Cardiac fibroblast (primary cell): Measurements from ENCODE around the gene FIGN.
A peak's percentile ranks its signal among the peaks of the same experiment; 100 is the strongest.

Experiments
- DNase-seq, 2 donors: peaks; one replicate each; pipeline versions ENCODE4 v3.0.0 to v3.0.0-alpha.2; 2010; ENCODE audit warnings: low read depth in 2 of 2
- H3K4me3 ChIP-seq, 2 donors: replicated peaks in 1 of 2; 1 replicate in 1 of 2; 2 replicates in 1 of 2; pipeline ENCODE4 v1.5.1; 2011; ENCODE audit warnings: low read depth in 2 of 2, low read length in 2 of 2, mild to moderate bottlenecking in 2 of 2, moderate library complexity in 1 of 2
- TF ChIP-seq, protein P1 (sequence below): IDR thresholded peaks from one replicate; pipeline ENCODE4 v1.5.1; 2011; ENCODE audit warnings: low read depth, mild to moderate bottlenecking, low read length, inconsistent platforms

Gene FIGN

GRCh38 chr2:163723881-163724280 is 11.9 kb downstream of the FIGN start:
- H3K4me3 ChIP-seq = no peak overlapping the region
- DNase-seq = no peak

GRCh38 chr2:163723348-163723747 is 12.5 kb downstream of the FIGN start:
- TF ChIP-seq, protein P1, sequence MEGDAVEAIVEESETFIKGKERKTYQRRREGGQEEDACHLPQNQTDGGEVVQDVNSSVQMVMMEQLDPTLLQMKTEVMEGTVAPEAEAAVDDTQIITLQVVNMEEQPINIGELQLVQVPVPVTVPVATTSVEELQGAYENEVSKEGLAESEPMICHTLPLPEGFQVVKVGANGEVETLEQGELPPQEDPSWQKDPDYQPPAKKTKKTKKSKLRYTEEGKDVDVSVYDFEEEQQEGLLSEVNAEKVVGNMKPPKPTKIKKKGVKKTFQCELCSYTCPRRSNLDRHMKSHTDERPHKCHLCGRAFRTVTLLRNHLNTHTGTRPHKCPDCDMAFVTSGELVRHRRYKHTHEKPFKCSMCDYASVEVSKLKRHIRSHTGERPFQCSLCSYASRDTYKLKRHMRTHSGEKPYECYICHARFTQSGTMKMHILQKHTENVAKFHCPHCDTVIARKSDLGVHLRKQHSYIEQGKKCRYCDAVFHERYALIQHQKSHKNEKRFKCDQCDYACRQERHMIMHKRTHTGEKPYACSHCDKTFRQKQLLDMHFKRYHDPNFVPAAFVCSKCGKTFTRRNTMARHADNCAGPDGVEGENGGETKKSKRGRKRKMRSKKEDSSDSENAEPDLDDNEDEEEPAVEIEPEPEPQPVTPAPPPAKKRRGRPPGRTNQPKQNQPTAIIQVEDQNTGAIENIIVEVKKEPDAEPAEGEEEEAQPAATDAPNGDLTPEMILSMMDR = no peak
- DNase-seq = no peak
- no peak overlapping the region for H3K4me3 ChIP-seq

More at GRCh38 chr2:163723881-163724280, 11.9 kb downstream of the FIGN start:
- TF ChIP-seq, protein P1 = no peak

DNA sequence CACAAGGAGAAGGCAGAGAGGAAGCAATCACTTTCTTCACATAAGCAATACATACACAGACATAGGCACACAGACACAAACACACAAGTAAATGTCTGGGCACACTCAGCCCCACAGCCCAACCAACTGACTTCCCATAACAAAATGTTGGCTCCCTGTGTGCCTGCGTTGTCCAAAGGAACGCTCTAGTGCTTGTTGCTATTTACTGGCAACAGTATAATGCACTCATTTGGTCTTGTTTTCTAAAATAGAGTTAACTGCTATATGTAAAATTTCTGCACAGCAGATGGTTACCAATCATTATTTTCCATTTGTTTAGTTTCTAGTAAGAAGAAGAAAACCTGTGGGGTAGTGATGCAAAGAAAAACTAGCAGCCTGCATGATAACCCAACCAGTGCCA is 16.5 kb downstream of the FIGN start:
- DNase-seq = no peak
- TF ChIP-seq, protein P1 = no peak

DNA sequence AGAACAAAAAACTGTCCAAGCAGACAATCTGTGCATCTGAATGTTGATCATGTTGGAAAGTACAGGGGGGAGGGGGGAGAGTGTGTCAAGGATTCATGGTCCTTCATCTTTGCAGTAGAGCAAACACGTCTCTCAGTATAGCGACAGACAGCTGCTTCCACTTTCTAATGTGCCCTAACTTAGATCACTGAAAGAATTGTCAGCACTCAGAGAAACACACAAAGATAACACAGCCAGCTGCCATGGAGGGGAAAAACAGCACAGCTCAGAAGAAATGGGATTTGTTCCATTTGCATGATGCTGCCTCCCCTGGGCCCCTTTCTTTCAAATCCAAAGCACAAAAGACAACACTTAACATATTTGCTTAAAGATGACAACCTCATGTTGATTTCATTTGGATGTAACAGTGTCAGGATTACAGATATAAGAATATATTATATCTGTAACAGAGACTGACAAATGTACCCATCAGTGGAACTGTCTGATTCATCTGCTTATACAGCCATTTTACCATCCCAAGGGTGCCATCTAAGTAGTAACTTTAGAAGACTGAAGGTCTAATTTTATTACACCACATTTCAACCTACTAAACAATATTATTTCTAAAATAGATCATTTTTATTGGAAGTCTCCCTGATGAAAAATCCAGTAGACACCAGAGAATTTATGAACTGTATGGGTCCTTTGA is 17.7 kb downstream of the FIGN start:
- DNase-seq = peak; percentile 28 to 30
- H3K4me3 ChIP-seq = no peak overlapping the region

More for the DNA sequence above, 16.5 kb downstream of the FIGN start:
- no peak overlapping the region for H3K4me3 ChIP-seq

DNA sequence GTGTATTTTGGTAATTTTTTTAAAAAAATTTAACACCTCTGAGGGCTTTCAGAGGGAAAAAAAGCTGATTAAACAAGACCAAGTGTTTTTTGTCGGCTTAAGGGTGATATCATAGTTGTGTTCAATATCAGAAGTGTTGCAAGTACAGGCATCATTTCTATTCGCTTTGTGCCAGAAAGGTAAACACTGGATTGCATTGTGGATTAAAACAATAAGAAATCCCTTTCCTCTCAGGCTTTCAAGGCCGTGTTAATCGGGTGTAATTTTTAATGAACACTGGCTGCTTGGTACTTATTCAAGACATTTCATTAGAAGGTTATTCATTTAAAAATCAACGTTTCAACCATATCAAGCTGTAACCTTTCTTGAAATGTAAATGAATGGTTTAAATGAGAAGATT is 18.3 kb downstream of the FIGN start:
- DNase-seq = no peak
- TF ChIP-seq, protein P1 = no peak
- H3K4me3 ChIP-seq = no peak overlapping the region

More for the DNA sequence above, 17.7 kb downstream of the FIGN start:
- TF ChIP-seq, protein P1 = no peak

- no peak for DNase-seq
- TF ChIP-seq, protein P1 = no peak
- H3K4me3 ChIP-seq = no peak overlapping the region
Measured at GRCh38 chr2:163716101-163716500, 19.7 kb downstream of the FIGN start.

GRCh38 chr2:163715668-163716067 is 20.1 kb downstream of the FIGN start:
- H3K4me3 ChIP-seq = no peak overlapping the region
- no peak for DNase-seq
- TF ChIP-seq, protein P1 = no peak
